Suprapubic skin (tissue), 4 donors: ENCODE results near the gene CLN5.

ENCODE experiments used
- CTCF ChIP-seq, 2 donors: fragments of 200-600 bp in 1 of 2; fragments of 450-650 bp in 1 of 2; sonication (generic) in 1 of 2; IDR thresholded peaks; one replicate each; pipeline ENCODE4 v1.5.1; 2016 to 2019; ENCODE audit warnings: antibody characterized with exemption in 2 of 2, mild to moderate bottlenecking in 1 of 2, moderate library complexity in 1 of 2
- POLR2A ChIP-seq, 2 donors: fragments of 450-650 bp; IDR thresholded peaks; one replicate each; pipeline ENCODE4 v1.6.1; 2017; ENCODE audit warnings: antibody characterized with exemption in 2 of 2, mild to moderate bottlenecking in 2 of 2, moderate library complexity in 2 of 2
- POLR2AphosphoS5 ChIP-seq, 3 donors: sonication (generic); formaldehyde crosslinking; IDR thresholded peaks; one replicate each; pipeline ENCODE4 v1.6.1; 2017; ENCODE audit warnings: antibody characterized with exemption in 3 of 3

DNA sequence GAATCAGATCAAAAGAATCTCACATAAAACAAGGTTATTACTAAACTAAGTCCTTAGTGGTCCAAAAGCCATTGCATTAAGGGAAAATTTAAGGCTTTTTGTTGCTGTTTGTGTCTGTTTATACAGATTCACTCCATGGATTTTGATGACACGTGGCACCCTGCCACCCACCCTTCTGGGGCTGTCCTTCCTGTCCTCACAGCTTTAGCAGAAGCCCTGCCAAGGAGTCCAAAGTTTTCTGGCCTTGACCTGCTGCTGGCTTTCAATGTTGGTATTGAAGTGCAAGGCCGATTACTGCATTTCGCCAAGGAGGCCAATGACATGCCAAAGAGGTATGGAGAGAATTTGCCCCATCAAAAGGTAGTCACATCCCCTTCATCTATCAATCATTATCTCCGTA, 36.7 kb upstream of the CLN5 start:
- TF ChIP-seq CTCF (IDR thresholded peaks at IDR 0.05) = no peak
- no peak for TF ChIP-seq POLR2AphosphoS5 (IDR thresholded peaks at IDR 0.05)
- TF ChIP-seq POLR2A (IDR thresholded peaks at IDR 0.05) = no peak
